Measurements from ENCODE around the gene VWA3A. TPM values are rescaled to one million over a fixed set of nuclear protein-coding genes. Genes with fewer than 3 reads are reported as not detected.

The VWA3A gene
- total RNA-seq, 1 donor, result 0.36 TPM

DNA sequence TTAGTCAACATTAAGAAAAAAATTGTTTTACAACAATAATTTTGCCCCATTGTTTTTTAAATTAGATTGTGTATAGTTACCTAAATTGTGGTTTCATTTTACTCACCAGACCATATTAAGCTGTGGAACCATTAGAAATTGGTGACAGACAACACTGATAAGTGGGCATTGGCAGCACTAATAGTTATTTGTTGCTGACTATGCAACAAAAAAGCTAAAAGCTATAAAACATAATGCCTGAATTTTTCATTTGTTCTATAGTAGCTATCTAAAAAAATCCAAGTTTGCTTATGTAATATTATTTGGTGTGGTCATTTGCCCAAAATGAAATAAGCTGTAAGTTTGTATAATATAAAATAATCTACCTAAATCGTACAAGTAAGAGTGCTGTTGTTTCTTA lies 13.7 kb upstream of the VWA3A start:
- Histone ChIP-seq H2AFZ (ENCODE audit: low read length) (no peak overlapping the region), H3K4me2 (ENCODE audit: insufficient read depth, low read length) (no peak overlapping the region), H3K27me3 (ENCODE audit: insufficient read depth, low read length) (no peaks in the 10 kb centered on the region), H3K79me2 (ENCODE audit: insufficient read depth, low read length) (peaks cover 3% of the 10 kb centered on the region), H3K27ac (ENCODE audit: low read depth, low read length) (no peak overlapping the region), H3K4me1 (ENCODE audit: insufficient read depth, low read length) (peaks cover 5% of the 10 kb centered on the region), H3K4me3 (ENCODE audit: insufficient read depth, low read length) (no peak overlapping the region), H3K36me3 (ENCODE audit: insufficient read depth, low read length) (no peaks in the 10 kb centered on the region), H3K9me3 (ENCODE audit: low read depth, low read length) (no peaks in the 10 kb centered on the region), H4K20me1 (ENCODE audit: insufficient read depth, low read length) (peaks cover 5% of the 10 kb centered on the region)
- TF ChIP-seq CTCF (IDR thresholded peaks at IDR 0.05; ENCODE audit: extremely low read depth, low read depth, low read length), result no peak
- no peak for DNase-seq (ENCODE audit: insufficient read length, low spot score, missing footprints)

DNA sequence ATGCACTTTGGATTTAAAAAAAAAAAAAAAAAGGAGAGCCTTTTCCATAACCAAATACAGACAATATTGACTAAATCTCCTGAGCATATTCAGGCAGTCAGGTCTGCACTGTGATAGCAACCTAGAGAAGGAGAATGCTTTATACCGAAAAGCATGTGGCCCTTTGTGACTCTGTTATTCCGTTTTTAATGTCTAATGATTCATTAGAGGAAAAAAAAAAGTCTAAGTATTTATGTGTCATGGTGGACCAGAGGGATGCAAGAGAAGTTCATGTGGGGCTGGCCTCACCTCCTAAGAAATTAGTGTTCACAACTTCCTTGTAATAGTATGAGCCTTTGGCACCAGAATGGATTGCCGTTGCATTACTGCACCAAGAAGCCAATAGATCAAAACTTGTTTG lies 11.3 kb upstream of the VWA3A start:
- H3K9me3 ChIP-seq (ENCODE audit: low read depth, low read length), result no peaks in the 10 kb centered on the region
- TF ChIP-seq CTCF (IDR thresholded peaks at IDR 0.05; ENCODE audit: extremely low read depth, low read depth, low read length), result no peak
- no peaks in the 10 kb centered on the region for H3K79me2 ChIP-seq (ENCODE audit: insufficient read depth, low read length)
- no peak overlapping the region for H3K4me3 ChIP-seq (ENCODE audit: insufficient read depth, low read length)
- no peaks in the 10 kb centered on the region for H3K4me1 ChIP-seq (ENCODE audit: insufficient read depth, low read length)
- no peak for DNase-seq (ENCODE audit: insufficient read length, low spot score, missing footprints)
- no peaks in the 10 kb centered on the region for H3K36me3 ChIP-seq (ENCODE audit: insufficient read depth, low read length)
- no peaks in the 10 kb centered on the region for H3K27me3 ChIP-seq (ENCODE audit: insufficient read depth, low read length)
- no peak overlapping the region for H2AFZ ChIP-seq (ENCODE audit: low read length)
- no peak overlapping the region for H3K27ac ChIP-seq (ENCODE audit: low read depth, low read length)
- H3K4me2 ChIP-seq (ENCODE audit: insufficient read depth, low read length), result no peak overlapping the region
- no peaks in the 10 kb centered on the region for H4K20me1 ChIP-seq (ENCODE audit: insufficient read depth, low read length)

- H2AFZ ChIP-seq (ENCODE audit: low read length), result no peak overlapping the region
- no peak for TF ChIP-seq CTCF (IDR thresholded peaks at IDR 0.05; ENCODE audit: extremely low read depth, low read depth, low read length)
- no peak for DNase-seq (ENCODE audit: insufficient read length, low spot score, missing footprints)
- no peaks in the 10 kb centered on the region for H3K27me3 ChIP-seq (ENCODE audit: insufficient read depth, low read length)
- no peak overlapping the region for H3K27ac ChIP-seq (ENCODE audit: low read depth, low read length)
- no peaks in the 10 kb centered on the region for H4K20me1 ChIP-seq (ENCODE audit: insufficient read depth, low read length)
- H3K36me3 ChIP-seq (ENCODE audit: insufficient read depth, low read length), result no peaks in the 10 kb centered on the region
- no peaks in the 10 kb centered on the region for H3K9me3 ChIP-seq (ENCODE audit: low read depth, low read length)
- H3K4me3 ChIP-seq (ENCODE audit: insufficient read depth, low read length), result no peak overlapping the region
- H3K4me1 ChIP-seq (ENCODE audit: insufficient read depth, low read length), result no peaks in the 10 kb centered on the region
- no peaks in the 10 kb centered on the region for H3K79me2 ChIP-seq (ENCODE audit: insufficient read depth, low read length)
- no peak overlapping the region for H3K4me2 ChIP-seq (ENCODE audit: insufficient read depth, low read length)
Measured at GRCh38 chr16:22086440-22086839, 5.9 kb upstream of the VWA3A start.

GRCh38 chr16:22088642-22089041 lies 3.7 kb upstream of the VWA3A start:
- H3K27me3 ChIP-seq (ENCODE audit: insufficient read depth, low read length), result no peaks in the 10 kb centered on the region
- H4K20me1 ChIP-seq (ENCODE audit: insufficient read depth, low read length), result no peaks in the 10 kb centered on the region
- no peaks in the 10 kb centered on the region for H3K36me3 ChIP-seq (ENCODE audit: insufficient read depth, low read length)
- peaks cover 9% of the 10 kb centered on the region for H3K4me1 ChIP-seq (ENCODE audit: insufficient read depth, low read length)
- no peaks in the 10 kb centered on the region for H3K79me2 ChIP-seq (ENCODE audit: insufficient read depth, low read length)
- H3K4me2 ChIP-seq (ENCODE audit: insufficient read depth, low read length), result no peak overlapping the region
- H3K9me3 ChIP-seq (ENCODE audit: low read depth, low read length), result no peaks in the 10 kb centered on the region
- TF ChIP-seq CTCF (IDR thresholded peaks at IDR 0.05; ENCODE audit: extremely low read depth, low read depth, low read length), result no peak
- no peak for DNase-seq (ENCODE audit: insufficient read length, low spot score, missing footprints)
- no peak overlapping the region for H3K27ac ChIP-seq (ENCODE audit: low read depth, low read length)
- no peak overlapping the region for H3K4me3 ChIP-seq (ENCODE audit: insufficient read depth, low read length)
- no peak overlapping the region for H2AFZ ChIP-seq (ENCODE audit: low read length)

Measured in osteoblast (primary cell).